Liver (tissue), 9 donors: ENCODE results near the gene PCNX2. TPM values are rescaled to one million over a fixed set of nuclear protein-coding genes. Genes with fewer than 3 reads are reported as not detected.

Experiments used
- DNase-seq: peaks from one replicate; pipeline ENCODE4 v3.0.0-alpha.2; 2017; ENCODE audit warnings: low spot score
- H3K27ac ChIP-seq, 2 donors: one replicate each; pipeline ENCODE4 v1.7.0; 2013; ENCODE audit warnings: inconsistent platforms in 2 of 2, low read length in 2 of 2, control low read depth in 1 of 2, low read depth in 1 of 2, mild to moderate bottlenecking in 1 of 2
- H3K27me3 ChIP-seq, 4 donors: one replicate each; pipeline versions ENCODE4 v1.6.1 to v1.7.0; 2013; ENCODE audit warnings: low read length in 3 of 4, inconsistent platforms in 1 of 4, mild to moderate bottlenecking in 1 of 4, moderate library complexity in 1 of 4; ENCODE audit not compliant: control insufficient read depth in 4 of 4, insufficient read depth in 4 of 4
- H3K36me3 ChIP-seq, 4 donors: one replicate each; pipeline versions ENCODE4 v1.6.1 to v1.7.0; 2013; ENCODE audit warnings: low read length in 3 of 4, mild to moderate bottlenecking in 3 of 4, low read depth in 1 of 4, moderate library complexity in 1 of 4; ENCODE audit not compliant: control insufficient read depth in 4 of 4, insufficient read depth in 3 of 4
- H3K4me1 ChIP-seq, 4 donors: one replicate each; pipeline versions ENCODE4 v1.6.1 to v1.7.0; 2013; ENCODE audit warnings: low read length in 3 of 4, mild to moderate bottlenecking in 3 of 4, moderate library complexity in 1 of 4; ENCODE audit not compliant: control insufficient read depth in 4 of 4, insufficient read depth in 4 of 4
- H3K4me3 ChIP-seq, 3 donors: one replicate each; pipeline versions ENCODE4 v1.6.1 to v1.7.0; 2013; ENCODE audit warnings: low read length in 3 of 3, control low read depth in 1 of 3, low read depth in 1 of 3, mild to moderate bottlenecking in 1 of 3
- H3K9ac ChIP-seq, 2 donors: one replicate each; pipeline ENCODE4 v1.7.0; 2013; ENCODE audit warnings: low read length in 2 of 2, mild to moderate bottlenecking in 2 of 2, moderate library complexity in 2 of 2, control low read depth in 1 of 2, low read depth in 1 of 2
- H3K9me3 ChIP-seq, 4 donors: one replicate each; pipeline versions ENCODE4 v1.6.1 to v1.7.0; 2013; ENCODE audit warnings: low read length in 3 of 4; ENCODE audit not compliant: control insufficient read depth in 4 of 4
- CTCF ChIP-seq: fragments of 150-350 bp; IDR thresholded peaks from 2 replicates; pipeline ENCODE4 v1.5.1; 2017; ENCODE audit warnings: improper control_type of control experiment, low read depth, low read length; ENCODE audit not compliant: missing input control
- EGR1 ChIP-seq, 2 donors: IDR thresholded peaks; 2 replicates each; pipeline ENCODE4 v1.6.1; 2016 to 2018; ENCODE audit warnings: antibody characterized with exemption in 2 of 2, low read depth in 2 of 2
- FOXA1 ChIP-seq: IDR thresholded peaks from 2 replicates; pipeline ENCODE4 v1.6.1; 2016; ENCODE audit warnings: antibody characterized with exemption
- FOXA2 ChIP-seq: IDR thresholded peaks from 2 replicates; pipeline ENCODE4 v1.6.1; 2016; ENCODE audit warnings: antibody characterized with exemption
- GABPA ChIP-seq, 2 donors: IDR thresholded peaks in 1 of 2; conservative IDR thresholded peaks in 1 of 2; 2 replicates each; pipeline ENCODE4 v1.6.1; 2016; ENCODE audit warnings: antibody characterized with exemption in 2 of 2, mild to moderate bottlenecking in 1 of 2, moderate library complexity in 1 of 2
- HNF4A ChIP-seq, 2 donors: conservative IDR thresholded peaks; 2 replicates each; pipeline ENCODE4 v1.6.1; 2016; ENCODE audit warnings: antibody characterized with exemption in 2 of 2, mild to moderate bottlenecking in 2 of 2
- HNF4G ChIP-seq: IDR thresholded peaks from 2 replicates; pipeline ENCODE4 v1.6.1; 2016; ENCODE audit warnings: antibody characterized with exemption
- JUND ChIP-seq, 2 donors: IDR thresholded peaks; 2 replicates each; pipeline ENCODE4 v1.6.1; 2016; ENCODE audit warnings: antibody characterized with exemption in 2 of 2
- NR2F2 ChIP-seq: IDR thresholded peaks from 2 replicates; pipeline ENCODE4 v1.6.1; 2016; ENCODE audit warnings: antibody characterized with exemption
- RAD21 ChIP-seq, 2 donors: IDR thresholded peaks; 2 replicates each; pipeline ENCODE4 v1.6.1; 2016; ENCODE audit warnings: antibody characterized with exemption in 2 of 2, mild to moderate bottlenecking in 2 of 2
- RXRA ChIP-seq, 2 donors: IDR thresholded peaks; 2 replicates each; pipeline ENCODE4 v1.6.1; 2017 to 2018; ENCODE audit warnings: antibody characterized with exemption in 2 of 2, mild to moderate bottlenecking in 1 of 2
- SP1 ChIP-seq: IDR thresholded peaks from 2 replicates; pipeline ENCODE4 v1.6.1; 2018; ENCODE audit warnings: antibody characterized with exemption, mild to moderate bottlenecking
- TAF1 ChIP-seq: conservative IDR thresholded peaks from 2 replicates; pipeline ENCODE4 v1.6.1; 2016; ENCODE audit warnings: antibody characterized with exemption, mild to moderate bottlenecking
- YY1 ChIP-seq: IDR thresholded peaks from 2 replicates; pipeline ENCODE4 v1.6.1; 2016; ENCODE audit warnings: antibody characterized with exemption, mild to moderate bottlenecking
- WGBS: extraction: QIAGEN DNeasy Blood & Tissue Kit; methylation state at CpG from one replicate; pipeline ENCODE4 v1.1.7; 2013; 5-methylcytosine and 5-hydroxymethylcytosine counted together
- polyA plus RNA-seq, 2 donors: library from polyadenylated mRNA; stranded (reverse) in 1 of 2; unstranded in 1 of 2; fragments of 200-250 nt in 1 of 2; fragments of >200 nt in 1 of 2; fragmentation: Nextera tagmentation in 1 of 2; extraction: Ambion mirVana in 1 of 2; gene quantifications; one replicate each; pipeline versions ENCODE4 v1.2.1 to v1.2.3, GENCODE V29; 2013 to 2015
- total RNA-seq, 2 donors: library from RNA; depleted of rRNA; stranded (reverse); fragments of >200 nt; gene quantifications; one replicate each; pipeline ENCODE4 v1.2.3, GENCODE V29; 2014
- TF ChIP-seq, protein P1 (sequence below): IDR thresholded peaks from 2 replicates; pipeline ENCODE4 v1.6.1; 2016; ENCODE audit warnings: antibody characterized with exemption
- TF ChIP-seq, protein P2 (sequence below): IDR thresholded peaks from 2 replicates; pipeline ENCODE4 v1.6.1; 2016; ENCODE audit warnings: antibody characterized with exemption
- TF ChIP-seq, protein P3 (sequence below): IDR thresholded peaks from 2 replicates; pipeline ENCODE4 v1.6.1; 2016; ENCODE audit warnings: antibody characterized with exemption
- donor health status: healthy.
- donor health status: healthy.
- donor health status: healthy.
- donor health status: healthy.
- donor health status: healthy.

The PCNX2 gene
- total and polyA plus RNA-seq, 4 donors, result 0.20 to 3.1 (median 0.92) TPM

DNA sequence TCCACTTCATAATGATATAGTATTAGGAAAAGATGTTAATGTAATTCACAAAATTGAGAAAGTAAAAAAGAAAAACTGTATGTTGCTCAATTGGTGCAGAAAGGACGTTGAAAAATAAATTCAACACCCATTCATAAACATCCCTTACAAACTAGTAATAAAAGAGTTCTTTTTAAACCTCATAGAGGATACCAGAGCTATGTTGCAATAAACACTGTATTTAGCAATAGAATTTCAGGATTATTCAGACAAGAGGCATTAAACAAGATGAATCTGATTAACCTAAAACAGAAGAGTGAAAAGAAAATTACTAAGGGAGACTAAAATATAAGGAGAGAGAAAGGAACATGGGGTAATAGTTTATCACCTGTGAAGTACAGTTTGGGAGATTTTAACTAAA is 190.3 kb downstream of the PCNX2 start:
- no peaks in the 10 kb centered on the region for H3K9me3 ChIP-seq
- H3K4me3 ChIP-seq, result no peak overlapping the region
- TF ChIP-seq JUND (IDR thresholded peaks at IDR 0.05) (no peak), NR2F2 (no peak), HNF4G (no peak), RXRA (IDR thresholded peaks at IDR 0.05) (no peak), TAF1 (no peak), EGR1 (IDR thresholded peaks at IDR 0.05; ENCODE audit: low read depth in 2 of 2) (no peak), RAD21 (IDR thresholded peaks at IDR 0.05) (no peak), FOXA1 (no peak), YY1 (no peak), SP1 (no peak)
- TF ChIP-seq, protein P1, sequence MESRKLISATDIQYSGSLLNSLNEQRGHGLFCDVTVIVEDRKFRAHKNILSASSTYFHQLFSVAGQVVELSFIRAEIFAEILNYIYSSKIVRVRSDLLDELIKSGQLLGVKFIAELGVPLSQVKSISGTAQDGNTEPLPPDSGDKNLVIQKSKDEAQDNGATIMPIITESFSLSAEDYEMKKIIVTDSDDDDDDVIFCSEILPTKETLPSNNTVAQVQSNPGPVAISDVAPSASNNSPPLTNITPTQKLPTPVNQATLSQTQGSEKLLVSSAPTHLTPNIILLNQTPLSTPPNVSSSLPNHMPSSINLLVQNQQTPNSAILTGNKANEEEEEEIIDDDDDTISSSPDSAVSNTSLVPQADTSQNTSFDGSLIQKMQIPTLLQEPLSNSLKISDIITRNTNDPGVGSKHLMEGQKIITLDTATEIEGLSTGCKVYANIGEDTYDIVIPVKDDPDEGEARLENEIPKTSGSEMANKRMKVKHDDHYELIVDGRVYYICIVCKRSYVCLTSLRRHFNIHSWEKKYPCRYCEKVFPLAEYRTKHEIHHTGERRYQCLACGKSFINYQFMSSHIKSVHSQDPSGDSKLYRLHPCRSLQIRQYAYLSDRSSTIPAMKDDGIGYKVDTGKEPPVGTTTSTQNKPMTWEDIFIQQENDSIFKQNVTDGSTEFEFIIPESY, result no peak
- TF ChIP-seq, protein P2, sequence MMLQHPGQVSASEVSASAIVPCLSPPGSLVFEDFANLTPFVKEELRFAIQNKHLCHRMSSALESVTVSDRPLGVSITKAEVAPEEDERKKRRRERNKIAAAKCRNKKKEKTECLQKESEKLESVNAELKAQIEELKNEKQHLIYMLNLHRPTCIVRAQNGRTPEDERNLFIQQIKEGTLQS, result no peak
- TF ChIP-seq, protein P3, sequence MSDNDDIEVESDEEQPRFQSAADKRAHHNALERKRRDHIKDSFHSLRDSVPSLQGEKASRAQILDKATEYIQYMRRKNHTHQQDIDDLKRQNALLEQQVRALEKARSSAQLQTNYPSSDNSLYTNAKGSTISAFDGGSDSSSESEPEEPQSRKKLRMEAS, result no peak
- WGBS, result 44% methylated on average over 1 of the region's 1 CpG
- H3K4me1 ChIP-seq, result no peaks in the 10 kb centered on the region
- DNase-seq, result no peak
- H3K36me3 ChIP-seq, result no peaks in the 10 kb centered on the region
- H3K27ac ChIP-seq, result no peak overlapping the region
- no peak overlapping the region for H3K9ac ChIP-seq
- no peaks in the 10 kb centered on the region for H3K27me3 ChIP-seq

GRCh38 chr1:233102341-233102740 is 193.2 kb downstream of the PCNX2 start:
- WGBS, result 93% methylated on average over 2 of the region's 2 CpGs
- no peaks in the 10 kb centered on the region for H3K9me3 ChIP-seq
- no peaks in the 10 kb centered on the region for H3K4me1 ChIP-seq
- H3K4me3 ChIP-seq, result no peak overlapping the region
- H3K9ac ChIP-seq, result no peak overlapping the region
- H3K36me3 ChIP-seq, result no peaks in the 10 kb centered on the region
- TF ChIP-seq, protein P3, result no peak
- TF ChIP-seq HNF4G, result no peak
- no peak for TF ChIP-seq RAD21 (IDR thresholded peaks at IDR 0.05)
- TF ChIP-seq YY1, result no peak
- TF ChIP-seq FOXA2, result no peak
- TF ChIP-seq, protein P1, result no peak
- no peak for TF ChIP-seq CTCF
- no peak for TF ChIP-seq FOXA1
- TF ChIP-seq HNF4A (conservative IDR thresholded peaks at IDR 0.05), result no peak
- TF ChIP-seq SP1, result no peak
- TF ChIP-seq GABPA (IDR thresholded peaks at IDR 0.05 in 1 of 2, conservative IDR thresholded peaks at IDR 0.05 in 1 of 2), result no peak
- TF ChIP-seq RXRA (IDR thresholded peaks at IDR 0.05), result no peak
- TF ChIP-seq, protein P2, result no peak
- TF ChIP-seq TAF1, result no peak
- no peak for TF ChIP-seq JUND (IDR thresholded peaks at IDR 0.05)
- no peak overlapping the region for H3K27ac ChIP-seq
- DNase-seq, result no peak
- H3K27me3 ChIP-seq, result no peaks in the 10 kb centered on the region
